B cell (primary cell): ENCODE measurements around the gene CHD5. TPM values are rescaled to one million over a fixed set of nuclear protein-coding genes. Genes with fewer than 3 reads are reported as not detected.

ENCODE experiments used
- ATAC-seq: fragments of 200-7000 bp; cut with Tn5 transposase; one replicate; pipeline ENCODE4 v1.10.0; 2021; ENCODE audit warnings: low read depth, mild to moderate bottlenecking, moderate number of reproducible peaks, moderate library complexity
- CTCF ChIA-PET: fragments of 350-600 bp; sonication (Branson Sonifier 250); formaldehyde crosslinking; loops from one replicate; lab custom pipeline; 2021; ENCODE audit warnings: antibody characterized with exemption, inconsistent platforms; lab: Charles Lee
- POLR2A ChIA-PET: fragments of 350-600 bp; sonication (Branson Sonifier 250); formaldehyde crosslinking; loops from one replicate; lab custom pipeline; 2021; ENCODE audit warnings: antibody characterized with exemption; lab: Charles Lee
- DNase-seq: peaks from one replicate; pipeline ENCODE4 v3.0.0; 2013
- H2AFZ ChIP-seq: 2 replicates; pipeline ENCODE4 v1.6.1; 2012; ENCODE audit warnings: mild to moderate bottlenecking, low read depth, low read length; ENCODE audit not compliant: insufficient read depth, poor library complexity, severe bottlenecking
- H3K27ac ChIP-seq, 2 donors: 1 replicate in 1 of 2; 2 replicates in 1 of 2; pipeline ENCODE4 v1.5.1; 2012 to 2013; ENCODE audit warnings: low read length in 2 of 2, mild to moderate bottlenecking in 2 of 2, moderate library complexity in 1 of 2
- H3K27me3 ChIP-seq, 4 experiments: fragments of 200-600 bp in 1 of 4; sonication (generic) in 1 of 4; replicated peaks in 1 of 4; 1 replicate in 2 of 4; 2 replicates in 2 of 4; pipeline versions ENCODE4 v1.6.1 to v1.7.0; 2013 to 2016; ENCODE audit warnings: low read length in 3 of 4, mild to moderate bottlenecking in 2 of 4, mixed read lengths in 1 of 4, moderate library complexity in 1 of 4; ENCODE audit not compliant: insufficient read depth in 4 of 4, control insufficient read depth in 3 of 4; ENCODE audit errors: control extremely low read depth in 1 of 4
- H3K36me3 ChIP-seq, 2 experiments: replicated peaks in 1 of 2; 1 replicate in 1 of 2; 2 replicates in 1 of 2; pipeline versions ENCODE4 v1.6.1 to v1.7.1; 2013; ENCODE audit warnings: low read length in 1 of 2; ENCODE audit not compliant: insufficient read depth in 2 of 2, control insufficient read depth in 1 of 2; ENCODE audit errors: control extremely low read depth in 1 of 2, extremely low read depth in 1 of 2
- H3K4me1 ChIP-seq, 2 donors: fragments of 200-600 bp in 1 of 2; sonication (generic) in 1 of 2; 1 replicate in 1 of 2; 2 replicates in 1 of 2; pipeline versions ENCODE4 v1.5.1 to v1.6.1; 2013 to 2017; ENCODE audit warnings: low read length in 2 of 2; ENCODE audit not compliant: control insufficient read depth in 2 of 2, insufficient read depth in 2 of 2
- H3K4me2 ChIP-seq: replicated peaks from 2 replicates; pipeline ENCODE3; 2012; ENCODE audit warnings: mild to moderate bottlenecking, low read depth, low read length; ENCODE audit not compliant: poor library complexity, severe bottlenecking
- H3K4me3 ChIP-seq, 5 experiments: fragments of 200-600 bp in 1 of 5; sonication (generic) in 1 of 5; 1 replicate in 3 of 5; 2 replicates in 2 of 5; pipeline versions ENCODE4 v1.5.1 to v1.7.0; 2011 to 2016; ENCODE audit warnings: low read length in 4 of 5, mild to moderate bottlenecking in 4 of 5, low read depth in 2 of 5, control low read depth in 1 of 5, moderate library complexity in 1 of 5; ENCODE audit not compliant: insufficient read depth in 1 of 5; ENCODE audit errors: control extremely low read depth in 1 of 5, extremely low read depth in 1 of 5
- H3K79me2 ChIP-seq: fragments of 200-600 bp; sonication (generic); one replicate; pipeline ENCODE4 v1.6.0; 2016; ENCODE audit warnings: low read length; ENCODE audit not compliant: control insufficient read depth, insufficient read depth
- H3K9ac ChIP-seq: fragments of 200-600 bp; sonication (generic); 2 replicates; pipeline ENCODE4 v1.6.1; 2017; ENCODE audit warnings: mild to moderate bottlenecking, low read length, moderate library complexity
- H3K9me3 ChIP-seq, 3 donors: one replicate each; pipeline versions ENCODE4 v1.6.1 to v1.7.1; 2013; ENCODE audit warnings: low read length in 2 of 3; ENCODE audit not compliant: control insufficient read depth in 2 of 3, insufficient read depth in 1 of 3; ENCODE audit errors: control extremely low read depth in 1 of 3
- H4K20me1 ChIP-seq: 2 replicates; pipeline ENCODE4 v1.6.0; 2012; ENCODE audit warnings: mild to moderate bottlenecking, low read length; ENCODE audit not compliant: insufficient read depth, control insufficient read depth, poor library complexity, severe bottlenecking
- H3K27ac Mint-ChIP-seq: one replicate; pipeline ENCODE4 v1.8.0; 2021; ENCODE audit warnings: mixed read lengths
- H3K27me3 Mint-ChIP-seq: one replicate; pipeline ENCODE4 v1.8.0; 2021; ENCODE audit warnings: mixed read lengths
- H3K4me1 Mint-ChIP-seq: one replicate; pipeline ENCODE4 v1.8.0; 2021; ENCODE audit warnings: mixed read lengths
- H3K4me3 Mint-ChIP-seq: one replicate; pipeline ENCODE4 v1.8.0; 2021; ENCODE audit warnings: mixed read lengths
- H3K9me3 Mint-ChIP-seq: one replicate; pipeline ENCODE4 v1.8.0; 2022; ENCODE audit warnings: mixed read lengths; ENCODE audit not compliant: insufficient read depth
- CTCF ChIP-seq: fragments of 200-600 bp; IDR thresholded peaks from one replicate; pipeline ENCODE4 v1.8.0; 2022; ENCODE audit warnings: antibody characterized with exemption, mild to moderate bottlenecking
- EZH2 ChIP-seq: IDR thresholded peaks from 2 replicates; pipeline ENCODE4 v1.6.1; 2012; ENCODE audit warnings: borderline replicate concordance, low read depth, mild to moderate bottlenecking, moderate library complexity, low read length; ENCODE audit not compliant: insufficient read depth, poor library complexity, severe bottlenecking
- WGBS: methylation state at CpG from one replicate; pipeline ENCODE4 v1.1.5; 2013; ENCODE audit warnings: missing lambda C conversion rate; ENCODE audit not compliant: insufficient coverage; 5-methylcytosine and 5-hydroxymethylcytosine counted together
- intact Hi-C: fragments of 100-400 bp; cut with micrococcal nuclease; formaldehyde crosslinking; loops from one replicate; pipeline ENCODE4 v1.10.0; 2022
- polyA plus RNA-seq: library from polyadenylated mRNA; depleted of rRNA; stranded (reverse); fragments of >200 nt; gene quantifications from 2 replicates; pipeline ENCODE4 v1.2.3, GENCODE V29; 2012
- total RNA-seq, 2 donors: library from RNA; stranded (reverse); fragments of 120-200 nt in 1 of 2; gene quantifications; 1 replicate in 1 of 2; 2 replicates in 1 of 2; pipeline versions ENCODE4 v1.2.3 to v1.2.4, GENCODE V29; 2013 to 2022

The CHD5 gene
- total and polyA plus RNA-seq, 2 donors (not counting 1 experiment from before 2014, with no cell fraction given): 0.18 to 0.20 TPM

- Histone ChIP-seq H3K9me3 (peaks cover 0 to 3% (median 0%) of the 10 kb centered on the region in 3 donors), H4K20me1 (no peaks in the 10 kb centered on the region), H3K9ac (no peak overlapping the region), H3K4me2 (no peak overlapping the region), H3K79me2 (no peaks in the 10 kb centered on the region), H3K36me3 (no peaks in the 10 kb centered on the region), H3K27ac (no peak overlapping the region), H3K27me3 (peaks cover 0 to 7% (median under 1%) of the 10 kb centered on the region in 4 experiments), H3K4me1 (no peaks in the 10 kb centered on the region), H3K4me3 (no peak overlapping the region), H2AFZ (no peak overlapping the region)
- 86% methylated on average over 7 of the region's 8 CpGs for WGBS
- DNase-seq (no peak), ATAC-seq (no peak)
- no peak overlapping the region for H3K27ac Mint-ChIP-seq
- no peak for TF ChIP-seq CTCF
- TF ChIP-seq EZH2: no peak
- H3K4me3 Mint-ChIP-seq: no peak overlapping the region
- H3K27me3 Mint-ChIP-seq: peaks cover 12% of the 10 kb centered on the region
- CTCF ChIA-PET: no interaction called here
- no peaks in the 10 kb centered on the region for H3K4me1 Mint-ChIP-seq
- no peaks in the 10 kb centered on the region for H3K9me3 Mint-ChIP-seq
- POLR2A ChIA-PET: no interaction called here
- intact Hi-C loops: no loop called here
These were observed 72.4 kb downstream of the CHD5 start for GRCh38 chr1:6107409-6108356.

GRCh38 chr1:6106977-6107376 lies 73.1 kb downstream of the CHD5 start:
- intact Hi-C loops: no loop called here
- H3K27me3 ChIP-seq: peaks cover 0 to 12% (median under 1%) of the 10 kb centered on the region in 4 experiments
- Mint-ChIP-seq H3K27me3 (peaks cover 12% of the 10 kb centered on the region), H3K4me3 (no peak overlapping the region), H3K27ac (no peak overlapping the region), H3K4me1 (no peaks in the 10 kb centered on the region), H3K9me3 (no peaks in the 10 kb centered on the region)
- H4K20me1 ChIP-seq: no peaks in the 10 kb centered on the region
- no peaks in the 10 kb centered on the region for H3K36me3 ChIP-seq
- H3K4me1 ChIP-seq: no peaks in the 10 kb centered on the region
- H3K9me3 ChIP-seq: peaks cover 0 to 3% (median 0%) of the 10 kb centered on the region in 3 donors
- no peak overlapping the region for H3K27ac ChIP-seq
- no peak overlapping the region for H2AFZ ChIP-seq
- 92% methylated on average over 5 of the region's 6 CpGs for WGBS
- no peak overlapping the region for H3K9ac ChIP-seq
- ChIA-PET CTCF (no interaction called here), POLR2A (no interaction called here)
- no peak overlapping the region for H3K4me3 ChIP-seq
- H3K4me2 ChIP-seq: no peak overlapping the region
- no peak for DNase-seq
- TF ChIP-seq EZH2 (no peak), CTCF (no peak)
- H3K79me2 ChIP-seq: no peaks in the 10 kb centered on the region
- ATAC-seq: no peak
